GM21423 (cell line): Measurements from ENCODE around the gene ACTR1A.

Experiments used
- ATAC-seq: cut with Tn5 transposase; IDR thresholded peaks from one replicate; pipeline ENCODE4 v1.9.1; 2021; ENCODE audit warnings: mild to moderate bottlenecking, moderate library complexity; ENCODE audit not compliant: unreplicated experiment

ACTR1A gene

GRCh38 chr10:102431452-102432124, 70.9 kb downstream of the ACTR1A start:
- ATAC-seq: no peak

GRCh38 chr10:102429468-102429867, 73.0 kb downstream of the ACTR1A start:
- ATAC-seq: no peak
